Stimulated activated CD4-positive, alpha-beta T cell treated with anti-CD3 and anti-CD28 coated beads, Interleukin-1b, Interleukin-23, amount 100 ng/mL, for 1 hour (primary cell): ENCODE measurements around the gene NRG2.

ENCODE experiments used
- DNase-seq, 2 donors: peaks; one replicate each; pipeline ENCODE4 v3.0.0-alpha.2; 2020; ENCODE audit warnings: low read depth in 2 of 2

The NRG2 gene

GRCh38 chr5:139838381-139839197 is 204.5 kb downstream of the NRG2 start:
- DNase-seq: no peak

- no peak for DNase-seq
Observed at GRCh38 chr5:139837711-139838380, 205.3 kb downstream of the NRG2 start.

GRCh38 chr5:139836469-139837208 is 206.5 kb downstream of the NRG2 start:
- DNase-seq: no peak

GRCh38 chr5:139835656-139836055 is 207.4 kb downstream of the NRG2 start:
- no peak for DNase-seq

- DNase-seq: no peak
Observed at GRCh38 chr5:139833525-139833924, 209.6 kb downstream of the NRG2 start.

- no peak for DNase-seq
Observed at GRCh38 chr5:139831624-139832023, 211.5 kb downstream of the NRG2 start.

GRCh38 chr5:139829471-139829870 is 213.6 kb downstream of the NRG2 start:
- DNase-seq: no peak

- DNase-seq: no peak
Observed at GRCh38 chr5:139828207-139828895, 214.7 kb downstream of the NRG2 start.

DNA sequence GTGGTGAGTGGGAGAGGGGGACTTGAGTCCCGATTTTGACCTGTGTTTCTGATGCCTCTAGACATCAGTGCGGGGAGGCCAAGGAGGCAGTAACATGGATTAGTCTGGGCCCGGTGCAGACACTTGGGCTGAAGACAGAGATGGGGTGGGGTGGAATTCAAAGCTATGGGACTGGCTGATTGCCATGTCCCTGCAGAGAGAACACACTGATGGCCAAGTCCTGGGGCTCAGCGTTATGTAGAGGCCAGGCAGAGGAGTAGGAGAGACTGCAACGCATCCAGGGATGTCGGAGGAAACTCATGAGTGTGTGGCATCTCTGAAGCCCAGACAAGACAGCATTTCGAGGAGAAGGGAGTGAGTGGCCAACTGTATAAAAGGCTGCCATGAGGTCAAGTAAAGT is 217.4 kb downstream of the NRG2 start:
- no peak for DNase-seq

DNA sequence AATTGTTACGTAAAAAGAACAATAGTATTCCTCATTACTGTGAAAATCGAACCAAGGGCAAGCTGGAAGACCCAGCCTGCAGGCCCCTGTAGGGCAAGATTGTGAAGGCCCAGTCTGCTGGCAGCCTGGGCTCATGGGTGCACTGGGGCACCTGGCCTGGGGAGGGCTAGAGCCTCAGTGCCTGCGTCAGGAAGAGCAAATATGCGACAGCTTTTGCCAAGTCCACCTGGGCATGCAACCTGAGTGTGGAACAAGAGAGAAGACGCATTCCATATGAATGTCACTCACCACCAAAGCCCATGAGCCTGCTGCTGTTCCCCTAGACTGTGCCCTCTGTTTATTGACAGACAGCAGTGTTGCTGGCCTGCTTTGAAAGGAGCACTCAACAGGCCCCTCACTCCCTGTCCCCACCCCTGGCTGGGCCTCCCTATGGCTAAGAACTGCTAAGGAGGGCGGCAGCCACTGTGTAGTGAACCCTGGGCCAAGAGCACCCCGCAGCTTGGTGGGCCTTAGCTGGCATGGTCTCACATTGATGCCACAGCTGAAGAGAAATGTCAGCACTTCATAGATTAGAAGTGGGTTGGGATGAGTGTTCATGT is 219.2 kb downstream of the NRG2 start:
- DNase-seq: no peak

DNA sequence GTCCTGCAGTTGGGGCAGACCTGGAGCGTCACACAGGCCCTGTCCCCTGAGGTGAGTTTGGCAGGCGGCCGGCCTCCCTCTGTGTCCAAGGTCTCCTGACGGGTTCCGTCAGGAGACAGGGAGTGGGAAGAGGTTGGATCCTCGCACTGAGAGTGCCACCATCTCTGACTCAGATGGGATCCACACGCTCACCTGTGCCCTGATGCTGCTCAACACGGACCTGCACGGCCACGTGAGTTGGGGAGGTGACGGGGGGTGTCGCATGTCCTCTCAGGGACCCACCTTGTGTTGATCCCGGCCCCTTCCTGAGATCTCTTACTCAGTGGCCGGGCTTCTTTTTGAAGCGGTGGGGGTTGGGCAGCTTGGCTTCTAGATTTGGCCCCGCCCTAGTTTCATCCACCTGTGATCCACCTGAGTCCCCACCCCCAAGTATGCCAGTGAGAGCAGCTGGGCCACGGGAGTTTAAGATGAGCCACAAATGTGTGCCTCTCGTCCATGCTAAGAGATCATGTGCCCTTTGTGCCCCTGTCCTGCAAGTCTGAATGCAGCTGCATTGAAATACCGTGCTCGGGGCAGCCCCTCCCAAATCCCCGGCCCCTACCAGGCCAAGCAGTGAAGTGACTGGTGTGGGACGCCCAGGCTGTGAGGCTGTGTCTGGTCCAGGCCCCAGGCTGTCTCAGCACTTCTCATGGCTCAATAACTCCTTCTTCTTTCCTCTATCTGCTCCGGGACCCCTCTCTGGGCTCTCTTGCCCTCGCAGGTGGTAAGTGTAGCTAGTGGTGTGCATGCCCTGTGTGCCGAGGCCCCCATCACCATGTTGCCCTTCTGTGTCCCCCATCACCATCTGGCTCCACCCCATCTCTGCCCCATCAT is 220.3 kb downstream of the NRG2 start:
- DNase-seq: no peak

GRCh38 chr5:139821806-139822552 is 221.1 kb downstream of the NRG2 start:
- no peak for DNase-seq

GRCh38 chr5:139820606-139821005 is 222.5 kb downstream of the NRG2 start:
- no peak for DNase-seq

- DNase-seq: no peak
Observed at GRCh38 chr5:139820130-139820529, 223.0 kb downstream of the NRG2 start.

DNA sequence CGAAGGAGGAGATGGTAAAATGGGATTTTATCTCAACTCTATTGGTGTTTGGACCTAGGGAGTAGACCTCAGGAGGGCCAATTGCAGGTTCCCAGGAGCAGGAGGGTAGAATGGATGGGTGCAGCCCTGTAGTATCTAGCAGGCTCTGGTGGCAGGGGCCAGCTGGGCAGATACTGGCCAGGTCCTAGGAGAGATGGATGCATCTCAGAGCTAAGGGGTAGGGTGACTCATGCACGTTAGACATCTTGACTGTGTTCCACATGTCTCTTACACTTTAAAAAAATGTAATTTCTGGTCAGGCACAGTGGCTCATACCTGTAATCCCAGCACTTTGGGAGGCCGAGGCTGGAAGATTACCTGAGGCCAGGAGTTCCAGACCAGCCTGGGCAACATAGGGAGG is 225.1 kb downstream of the NRG2 start:
- no peak for DNase-seq

GRCh38 chr5:139817362-139817761 is 225.7 kb downstream of the NRG2 start:
- no peak for DNase-seq

DNA sequence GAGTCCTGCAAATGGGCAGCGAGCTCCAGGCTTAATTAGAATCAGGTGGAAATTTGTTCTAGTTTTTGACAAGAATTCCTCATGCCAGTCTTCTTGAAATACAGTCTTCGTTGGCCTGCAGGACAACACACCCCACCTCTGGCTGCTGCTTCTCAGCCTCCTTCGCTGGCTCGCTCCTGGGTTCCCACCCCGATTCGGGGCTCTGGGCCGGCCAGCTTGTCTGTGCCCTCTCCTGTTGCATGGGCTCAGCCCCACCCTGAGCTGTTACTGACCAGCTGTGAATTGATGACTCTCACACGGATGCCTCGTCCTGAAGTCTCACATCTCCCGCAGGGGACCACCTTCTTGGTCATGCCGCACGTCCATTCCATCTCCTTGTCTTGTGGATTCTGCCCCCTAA is 226.5 kb downstream of the NRG2 start:
- DNase-seq: no peak

DNA sequence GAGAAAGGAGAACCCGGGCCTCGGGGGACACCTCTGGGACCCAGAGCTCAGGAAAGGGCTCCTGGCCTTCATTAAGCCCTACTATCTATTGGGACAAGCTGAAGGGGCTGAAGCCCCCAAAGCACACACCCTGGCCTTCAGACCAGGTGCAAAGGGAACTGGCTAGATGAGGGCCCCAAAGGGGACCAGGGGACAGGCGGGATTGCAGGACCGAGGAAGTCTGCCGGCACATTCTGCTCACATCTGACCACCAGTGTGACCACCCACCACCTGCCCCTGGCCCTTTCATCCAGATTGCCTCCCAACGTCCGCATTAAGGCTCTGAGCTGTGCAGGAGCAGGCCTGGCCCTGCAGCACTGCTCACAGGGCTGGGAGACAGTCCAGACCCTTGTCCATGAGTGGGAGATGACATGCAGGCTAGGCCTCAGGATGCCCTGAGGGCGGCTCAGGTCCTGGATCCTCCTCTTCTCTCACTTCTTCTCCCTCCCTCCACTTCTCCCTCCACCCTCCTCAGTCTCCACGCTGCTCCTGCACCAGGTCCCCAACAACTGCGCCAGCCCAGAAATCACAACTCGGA is 228.3 kb downstream of the NRG2 start:
- DNase-seq: no peak

GRCh38 chr5:139814191-139814601 is 228.9 kb downstream of the NRG2 start:
- DNase-seq: no peak
